Activated CD4-positive, alpha-beta T cell treated with anti-CD3 and anti-CD28 coated beads, Interleukin-2, amount 50 U/mL, for 1 hour (primary cell): ENCODE measurements around the gene SEC24B.
"Not testable (repeated sequence)": the region's sequence is repeated elsewhere in the genome, so short reads cannot be mapped to it uniquely, and the experiment has no call there.

Experiments
- DNase-seq: peaks from one replicate; pipeline ENCODE4 v3.0.0-alpha.2; 2020

SEC24B gene

GRCh38 chr4:109434007-109434971 lies 674 bp downstream of the SEC24B start:
- DNase-seq, result no peak

GRCh38 chr4:109435635-109436034 lies 2.0 kb downstream of the SEC24B start:
- DNase-seq, result no peak

GRCh38 chr4:109436504-109436903 lies 2.9 kb downstream of the SEC24B start:
- no peak for DNase-seq

- DNase-seq, result no peak
Measured at GRCh38 chr4:109440948-109441347, 7.3 kb downstream of the SEC24B start.

GRCh38 chr4:109441862-109442458 lies 8.3 kb downstream of the SEC24B start:
- no peak for DNase-seq

- DNase-seq, result no peak
Measured at GRCh38 chr4:109444182-109444844, 10.7 kb downstream of the SEC24B start.

- DNase-seq, result no peak
Measured at GRCh38 chr4:109447278-109447677, 13.7 kb downstream of the SEC24B start.

- no peak for DNase-seq
Measured at GRCh38 chr4:109451544-109452273, 18.1 kb downstream of the SEC24B start.

- not testable (repeated sequence) for DNase-seq
Measured at GRCh38 chr4:109453110-109453509, 19.5 kb downstream of the SEC24B start.

- DNase-seq, result no peak
Measured at GRCh38 chr4:109462297-109462696, 28.7 kb downstream of the SEC24B start.

- no peak for DNase-seq
Measured at GRCh38 chr4:109462802-109463201, 29.2 kb downstream of the SEC24B start.

GRCh38 chr4:109465069-109465468 lies 31.5 kb downstream of the SEC24B start:
- DNase-seq, result no peak

GRCh38 chr4:109469915-109470314 lies 36.3 kb downstream of the SEC24B start:
- no peak for DNase-seq

- DNase-seq, result no peak
Measured at GRCh38 chr4:109472343-109472761, 38.7 kb downstream of the SEC24B start.

GRCh38 chr4:109473824-109474223 lies 40.2 kb downstream of the SEC24B start:
- no peak for DNase-seq

GRCh38 chr4:109486007-109486406 lies 52.4 kb downstream of the SEC24B start:
- no peak for DNase-seq

- DNase-seq, result no peak
Measured at GRCh38 chr4:109494563-109494962, 60.9 kb downstream of the SEC24B start.

- no peak for DNase-seq
Measured at GRCh38 chr4:109495514-109495913, 61.9 kb downstream of the SEC24B start.

- no peak for DNase-seq
Measured at GRCh38 chr4:109496875-109497274, 63.3 kb downstream of the SEC24B start.

- DNase-seq, result no peak
Measured at GRCh38 chr4:109497511-109497910, 63.9 kb downstream of the SEC24B start.

- DNase-seq, result no peak
Measured at GRCh38 chr4:109499513-109499912, 65.9 kb downstream of the SEC24B start.

- no peak for DNase-seq
Measured at GRCh38 chr4:109506890-109507289, 73.3 kb downstream of the SEC24B start.

- DNase-seq, result no peak
Measured at GRCh38 chr4:109510687-109511086, 77.1 kb downstream of the SEC24B start.
